Stimulated activated CD4-positive, alpha-beta T cell treated with anti-CD3 and anti-CD28 coated beads, TNF-alpha, amount 100 ng/mL, for 24 hours (primary cell): ENCODE data around the gene SHANK1.

Experiments
- DNase-seq, 3 experiments: peaks; one replicate each; pipeline ENCODE4 v3.0.0-alpha.2; 2020; ENCODE audit warnings: low read depth in 3 of 3

SHANK1 gene

GRCh38 chr19:50711805-50712204 is 7.8 kb downstream of the SHANK1 start:
- DNase-seq, result no peak

GRCh38 chr19:50711196-50711595 is 8.4 kb downstream of the SHANK1 start:
- DNase-seq, result no peak

- no peak for DNase-seq
Observed at GRCh38 chr19:50710612-50711011, 9.0 kb downstream of the SHANK1 start.

- no peak for DNase-seq
Observed at GRCh38 chr19:50710094-50710493, 9.5 kb downstream of the SHANK1 start.

GRCh38 chr19:50708179-50708879 is 11.3 kb downstream of the SHANK1 start:
- no peak for DNase-seq

- no peak for DNase-seq
Observed at GRCh38 chr19:50706387-50706786, 13.2 kb downstream of the SHANK1 start.

- peak in 2 of 3 experiments; percentile 11 to 21 for DNase-seq
Observed at GRCh38 chr19:50705422-50706019, 14.1 kb downstream of the SHANK1 start.

GRCh38 chr19:50703915-50704796 is 15.4 kb downstream of the SHANK1 start:
- no peak for DNase-seq

GRCh38 chr19:50702871-50703829 is 16.5 kb downstream of the SHANK1 start:
- DNase-seq, result no peak

- DNase-seq, result no peak
Observed at GRCh38 chr19:50702158-50702870, 17.3 kb downstream of the SHANK1 start.

GRCh38 chr19:50701367-50701985 is 18.1 kb downstream of the SHANK1 start:
- DNase-seq, result no peak

- no peak for DNase-seq
Observed at GRCh38 chr19:50697414-50698124, 22.0 kb downstream of the SHANK1 start.

GRCh38 chr19:50696094-50696483 is 23.5 kb downstream of the SHANK1 start:
- DNase-seq, result no peak

- DNase-seq, result no peak
Observed at GRCh38 chr19:50695251-50696093, 24.1 kb downstream of the SHANK1 start.

GRCh38 chr19:50694815-50695145 is 24.8 kb downstream of the SHANK1 start:
- no peak for DNase-seq

- no peak for DNase-seq
Observed at GRCh38 chr19:50693064-50693975, 26.3 kb downstream of the SHANK1 start.

GRCh38 chr19:50690439-50690838 is 29.2 kb downstream of the SHANK1 start:
- DNase-seq, result no peak

- DNase-seq, result no peak
Observed at GRCh38 chr19:50688766-50689165, 30.8 kb downstream of the SHANK1 start.
